ENCODE data around the gene DCDC2C. TPM values are rescaled to one million over a fixed set of nuclear protein-coding genes. Genes with fewer than 3 reads are reported as not detected.

The DCDC2C gene
- total RNA-seq, 2 donors from 2014 or later, result not detected

DNA sequence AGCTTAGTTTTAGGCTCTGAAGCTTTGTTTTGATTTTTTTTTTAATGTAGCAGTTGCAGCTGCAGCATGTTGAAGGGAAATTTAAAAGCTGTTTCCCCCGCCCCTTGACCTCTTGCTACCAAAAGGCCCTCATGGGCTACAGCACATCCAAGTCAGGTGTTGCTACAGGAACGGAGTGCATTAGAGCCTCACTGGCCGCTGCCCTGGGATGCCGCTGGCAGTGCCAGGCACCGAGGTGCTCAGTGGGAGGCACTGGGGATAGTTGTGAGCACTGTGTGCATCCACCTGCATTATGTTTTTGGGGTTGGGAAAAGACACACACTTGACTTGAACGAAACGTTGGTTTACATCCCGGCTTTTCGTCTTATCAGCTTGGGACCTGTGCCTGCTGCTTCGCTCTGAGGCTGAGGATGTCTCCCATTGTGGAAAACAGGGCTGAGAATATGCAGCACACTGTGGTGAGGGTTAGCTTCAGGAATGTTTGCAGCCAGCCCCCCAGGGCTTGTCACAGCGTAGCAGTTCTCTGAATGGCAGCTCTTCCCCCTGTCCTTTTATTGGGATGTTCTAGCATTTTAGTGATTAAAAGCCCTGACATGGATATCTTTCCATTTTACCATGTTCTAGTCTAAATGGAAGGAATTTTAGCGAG is 24.1 kb downstream of the DCDC2C start:
- intact Hi-C loops (cut with DNase I), result no loop called here
- Histone ChIP-seq H3K4me1 (no peaks in the 10 kb centered on the region), H3K27me3 (no peaks in the 10 kb centered on the region), H3K4me3 (no peak overlapping the region), H3K9me3 (no peaks in the 10 kb centered on the region), H3K9ac (ENCODE audit: low read depth in 2 of 2, low read length in 2 of 2) (no peak overlapping the region), H3K36me3 (no peaks in the 10 kb centered on the region), H3K27ac (no peak overlapping the region)
- TF ChIP-seq, protein P1, sequence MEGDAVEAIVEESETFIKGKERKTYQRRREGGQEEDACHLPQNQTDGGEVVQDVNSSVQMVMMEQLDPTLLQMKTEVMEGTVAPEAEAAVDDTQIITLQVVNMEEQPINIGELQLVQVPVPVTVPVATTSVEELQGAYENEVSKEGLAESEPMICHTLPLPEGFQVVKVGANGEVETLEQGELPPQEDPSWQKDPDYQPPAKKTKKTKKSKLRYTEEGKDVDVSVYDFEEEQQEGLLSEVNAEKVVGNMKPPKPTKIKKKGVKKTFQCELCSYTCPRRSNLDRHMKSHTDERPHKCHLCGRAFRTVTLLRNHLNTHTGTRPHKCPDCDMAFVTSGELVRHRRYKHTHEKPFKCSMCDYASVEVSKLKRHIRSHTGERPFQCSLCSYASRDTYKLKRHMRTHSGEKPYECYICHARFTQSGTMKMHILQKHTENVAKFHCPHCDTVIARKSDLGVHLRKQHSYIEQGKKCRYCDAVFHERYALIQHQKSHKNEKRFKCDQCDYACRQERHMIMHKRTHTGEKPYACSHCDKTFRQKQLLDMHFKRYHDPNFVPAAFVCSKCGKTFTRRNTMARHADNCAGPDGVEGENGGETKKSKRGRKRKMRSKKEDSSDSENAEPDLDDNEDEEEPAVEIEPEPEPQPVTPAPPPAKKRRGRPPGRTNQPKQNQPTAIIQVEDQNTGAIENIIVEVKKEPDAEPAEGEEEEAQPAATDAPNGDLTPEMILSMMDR (IDR thresholded peaks at IDR 0.05), result no peak
- no peak for DNase-seq

DNA sequence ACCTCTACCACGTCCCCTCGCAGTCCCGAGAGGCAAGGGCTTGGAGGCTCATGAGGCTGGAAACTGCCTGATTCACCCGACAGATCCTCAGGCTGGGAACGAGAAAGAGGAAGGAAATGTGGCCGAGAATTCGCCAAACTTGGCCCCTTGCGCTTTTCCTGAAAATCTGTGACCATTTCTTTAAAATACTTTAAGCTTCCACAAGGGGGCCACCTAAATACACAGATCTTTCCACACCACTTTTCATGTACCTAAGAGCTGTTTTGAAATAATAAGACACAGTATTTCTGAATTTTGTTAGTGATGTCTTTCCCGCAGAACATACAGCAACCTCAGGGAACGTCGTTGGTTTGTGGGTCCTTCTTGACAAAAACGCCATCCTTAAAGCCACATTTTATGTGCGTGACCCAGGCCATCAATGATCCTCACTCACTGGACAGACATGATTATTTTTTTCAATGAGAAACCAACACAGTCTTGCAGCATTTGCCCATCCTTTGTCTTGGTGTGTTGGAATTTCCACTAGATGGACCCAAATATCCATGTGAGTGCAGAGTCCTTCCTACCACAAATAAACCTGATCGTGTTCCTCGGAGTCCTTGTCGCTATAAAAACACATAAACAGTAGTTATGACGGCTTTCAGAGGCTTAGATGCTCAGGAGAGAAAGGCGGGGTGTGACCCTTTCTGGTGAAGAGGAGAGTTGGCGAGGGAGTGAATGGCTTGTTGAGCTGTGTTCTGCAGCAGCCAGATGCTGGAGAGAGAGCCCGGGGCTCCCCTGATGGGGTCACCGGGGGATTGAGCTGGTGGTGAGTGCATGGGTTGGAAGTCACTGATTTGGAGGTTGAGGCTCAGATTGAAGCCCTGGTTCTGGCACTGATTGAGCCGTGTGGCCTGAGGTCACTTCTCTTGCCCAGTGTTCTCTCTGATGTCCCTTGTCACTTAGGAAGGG is 25.0 kb downstream of the DCDC2C start:
- Histone ChIP-seq H3K27me3 (no peaks in the 10 kb centered on the region), H3K9me3 (no peaks in the 10 kb centered on the region), H3K4me1 (no peaks in the 10 kb centered on the region), H3K27ac (no peak overlapping the region), H3K4me3 (no peak overlapping the region), H3K9ac (ENCODE audit: low read depth in 2 of 2, low read length in 2 of 2) (no peak overlapping the region), H3K36me3 (no peaks in the 10 kb centered on the region)
- no peak for DNase-seq
- TF ChIP-seq, protein P1 (IDR thresholded peaks at IDR 0.05), result peak; percentile 32
- intact Hi-C loops (cut with DNase I), result no loop called here

DNA sequence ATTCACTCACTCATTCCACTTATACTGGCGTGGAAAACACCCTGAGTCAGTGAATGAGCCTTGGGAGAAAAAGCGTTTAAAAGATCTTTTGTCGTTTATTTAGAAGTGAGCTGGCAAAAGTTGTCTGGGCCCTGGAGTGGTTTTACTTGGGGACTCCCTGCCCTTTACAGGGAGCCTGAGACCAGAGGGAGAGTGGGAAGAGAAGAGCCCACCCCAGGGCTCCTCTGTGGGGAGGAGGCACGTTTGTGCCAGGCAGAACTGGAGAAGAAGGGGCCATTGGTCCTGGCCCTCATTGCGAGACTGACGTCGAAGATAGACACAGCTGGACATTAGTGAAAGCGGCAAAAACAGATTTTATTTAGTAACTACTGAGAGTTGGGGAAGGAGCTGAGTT is 25.7 kb downstream of the DCDC2C start:
- no peak overlapping the region for H3K4me3 ChIP-seq
- no peaks in the 10 kb centered on the region for H3K9me3 ChIP-seq
- H3K36me3 ChIP-seq, result no peaks in the 10 kb centered on the region
- H3K27ac ChIP-seq, result no peak overlapping the region
- TF ChIP-seq, protein P1 (IDR thresholded peaks at IDR 0.05), result no peak
- intact Hi-C loops (cut with DNase I), result no loop called here
- no peaks in the 10 kb centered on the region for H3K4me1 ChIP-seq
- DNase-seq, result no peak
- no peaks in the 10 kb centered on the region for H3K27me3 ChIP-seq
- H3K9ac ChIP-seq (ENCODE audit: low read depth in 2 of 2, low read length in 2 of 2), result no peak overlapping the region

DNA sequence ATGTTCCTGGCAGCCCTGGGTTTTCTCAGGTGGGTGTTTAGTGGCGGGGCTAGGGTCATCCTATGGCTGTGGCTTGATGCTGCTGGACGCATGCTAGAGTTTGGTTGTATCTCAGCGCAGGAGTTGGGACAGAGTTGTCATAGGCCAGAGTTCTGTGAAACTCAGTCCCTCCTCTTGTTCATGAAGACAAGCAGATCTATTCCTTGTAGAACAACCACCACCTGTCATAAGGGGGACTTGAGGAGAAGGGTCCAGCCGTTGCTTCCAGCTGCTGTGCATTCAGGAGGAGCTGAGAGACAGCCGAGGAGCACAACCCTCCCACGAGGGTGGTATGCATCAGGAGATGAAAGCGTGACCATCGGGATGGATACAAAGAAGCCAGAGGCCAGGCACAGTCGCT is 26.4 kb downstream of the DCDC2C start:
- intact Hi-C loops (cut with DNase I), result no loop called here
- H3K27me3 ChIP-seq, result no peaks in the 10 kb centered on the region
- H3K9me3 ChIP-seq, result no peaks in the 10 kb centered on the region
- no peak overlapping the region for H3K27ac ChIP-seq
- no peaks in the 10 kb centered on the region for H3K36me3 ChIP-seq
- TF ChIP-seq, protein P1 (IDR thresholded peaks at IDR 0.05), result no peak
- no peak for DNase-seq
- no peaks in the 10 kb centered on the region for H3K4me1 ChIP-seq
- no peak overlapping the region for H3K9ac ChIP-seq (ENCODE audit: low read depth in 2 of 2, low read length in 2 of 2)
- H3K4me3 ChIP-seq, result no peak overlapping the region

DNA sequence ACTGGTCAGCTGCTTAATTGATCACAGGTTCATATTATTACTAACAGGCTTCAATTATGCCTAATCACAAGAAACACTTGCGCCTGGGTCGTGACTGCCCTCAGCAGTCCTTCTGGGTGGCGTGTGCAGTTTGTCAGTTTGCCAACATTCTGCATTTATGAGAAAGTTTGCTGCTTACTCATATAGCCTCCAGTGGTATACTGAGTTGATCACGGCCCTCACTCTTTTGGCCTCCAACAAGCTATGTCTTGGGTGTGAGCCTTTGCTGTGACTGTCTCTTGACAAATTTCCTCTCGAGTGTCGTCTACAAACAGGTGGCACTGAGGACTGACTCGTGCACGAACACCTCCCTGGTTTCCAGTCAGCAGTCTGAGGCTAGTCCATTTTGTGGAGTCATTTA is 27.3 kb downstream of the DCDC2C start:
- Histone ChIP-seq H3K4me1 (no peaks in the 10 kb centered on the region), H3K27ac (no peak overlapping the region), H3K4me3 (no peak overlapping the region), H3K9ac (ENCODE audit: low read depth in 2 of 2, low read length in 2 of 2) (no peak overlapping the region), H3K36me3 (no peaks in the 10 kb centered on the region), H3K27me3 (no peaks in the 10 kb centered on the region), H3K9me3 (no peaks in the 10 kb centered on the region)
- TF ChIP-seq, protein P1 (IDR thresholded peaks at IDR 0.05), result no peak
- DNase-seq, result no peak
- intact Hi-C loops (cut with DNase I), result no loop called here
